ENCODE results near the gene SORCS2.

- TF ChIP-seq PRDM4 (CRISPR knock-in tag; IDR thresholded peaks at IDR 0.05; ENCODE audit: borderline replicate concordance) (no peak), SMC3 (IDR thresholded peaks at IDR 0.05; ENCODE audit: low read length) (no peak), AFF4 (CRISPR knock-in tag; IDR thresholded peaks at IDR 0.05) (no peak), ZSCAN29 (CRISPR knock-in tag; conservative IDR thresholded peaks at IDR 0.05) (no peak), ZFYVE20 (CRISPR knock-in tag; IDR thresholded peaks at IDR 0.05; ENCODE audit: borderline replicate concordance, low read depth) (no peak), ZBTB1 (CRISPR knock-in tag; IDR thresholded peaks at IDR 0.05; ENCODE audit: borderline replicate concordance) (no peak), ZNF777 (CRISPR knock-in tag; IDR thresholded peaks at IDR 0.05) (no peak), ZC3H4 (CRISPR knock-in tag; IDR thresholded peaks at IDR 0.05; ENCODE audit: borderline replicate concordance) (no peak)
Observed at GRCh38 chr4:7738458-7739076, 546.2 kb downstream of the SORCS2 start.
